C4-2B (cell line): Measurements from ENCODE around the gene LRRFIP1.

Experiments used
- H3K27ac ChIP-seq: fragments of 450-650 bp; 2 replicates; pipeline ENCODE4 v1.5.1; 2017
- ZFX ChIP-seq: fragments of 450-650 bp; IDR thresholded peaks from 2 replicates; pipeline ENCODE4 v1.6.1; 2017
- TF ChIP-seq, protein P1 (sequence below): fragments of 450-650 bp; conservative IDR thresholded peaks from 2 replicates; pipeline ENCODE4 v1.5.1; 2017; ENCODE audit warnings: mild to moderate bottlenecking

Gene LRRFIP1

DNA sequence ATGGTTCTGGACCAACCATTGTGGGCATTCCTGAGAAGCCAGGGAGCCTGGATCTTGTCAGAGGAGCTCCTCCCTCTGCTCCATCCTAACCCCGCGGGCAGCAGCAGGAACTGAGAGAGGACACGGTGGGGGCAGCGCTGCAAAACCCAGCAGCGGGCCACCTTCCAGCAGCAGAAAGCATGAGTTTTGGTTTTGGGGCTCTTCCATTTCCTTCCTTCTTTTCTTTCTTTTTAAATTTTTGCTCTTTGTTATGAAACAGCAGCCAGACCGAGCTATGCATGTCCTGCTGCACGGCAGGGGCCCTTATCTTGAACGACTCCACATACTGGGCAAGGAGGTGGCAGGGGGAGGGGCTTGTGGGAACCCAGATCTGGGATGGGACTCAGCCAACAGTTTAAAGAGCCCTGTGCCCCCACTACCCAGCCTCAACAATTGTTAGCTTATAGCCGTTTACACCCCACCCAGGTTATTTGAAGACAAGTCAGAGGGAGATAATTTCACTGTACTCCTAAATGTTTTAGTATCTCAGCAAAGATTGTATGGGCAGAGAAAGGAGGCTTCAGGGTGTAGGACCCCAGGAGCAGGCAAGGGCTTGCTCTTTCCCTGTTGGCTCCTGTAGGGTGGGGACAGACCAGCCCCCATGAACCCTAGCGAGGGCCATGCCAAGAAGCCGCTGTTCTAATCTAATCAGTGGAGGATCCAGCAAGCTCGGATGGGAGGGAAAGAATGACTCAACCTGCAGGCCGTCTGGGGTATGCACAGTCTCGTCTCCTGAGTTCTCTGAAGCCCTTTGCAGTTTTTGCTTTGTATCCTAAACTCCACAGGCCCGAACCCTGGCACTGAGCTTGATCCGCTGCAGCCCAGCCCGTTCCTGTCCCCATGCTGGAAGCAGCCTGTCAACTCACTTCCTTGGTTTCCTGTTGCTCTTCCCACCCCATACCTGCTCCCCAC, 75.3 kb downstream of the LRRFIP1 start:
- no peak for TF ChIP-seq ZFX
- TF ChIP-seq, protein P1, sequence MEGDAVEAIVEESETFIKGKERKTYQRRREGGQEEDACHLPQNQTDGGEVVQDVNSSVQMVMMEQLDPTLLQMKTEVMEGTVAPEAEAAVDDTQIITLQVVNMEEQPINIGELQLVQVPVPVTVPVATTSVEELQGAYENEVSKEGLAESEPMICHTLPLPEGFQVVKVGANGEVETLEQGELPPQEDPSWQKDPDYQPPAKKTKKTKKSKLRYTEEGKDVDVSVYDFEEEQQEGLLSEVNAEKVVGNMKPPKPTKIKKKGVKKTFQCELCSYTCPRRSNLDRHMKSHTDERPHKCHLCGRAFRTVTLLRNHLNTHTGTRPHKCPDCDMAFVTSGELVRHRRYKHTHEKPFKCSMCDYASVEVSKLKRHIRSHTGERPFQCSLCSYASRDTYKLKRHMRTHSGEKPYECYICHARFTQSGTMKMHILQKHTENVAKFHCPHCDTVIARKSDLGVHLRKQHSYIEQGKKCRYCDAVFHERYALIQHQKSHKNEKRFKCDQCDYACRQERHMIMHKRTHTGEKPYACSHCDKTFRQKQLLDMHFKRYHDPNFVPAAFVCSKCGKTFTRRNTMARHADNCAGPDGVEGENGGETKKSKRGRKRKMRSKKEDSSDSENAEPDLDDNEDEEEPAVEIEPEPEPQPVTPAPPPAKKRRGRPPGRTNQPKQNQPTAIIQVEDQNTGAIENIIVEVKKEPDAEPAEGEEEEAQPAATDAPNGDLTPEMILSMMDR, result no peak
- no peak overlapping the region for H3K27ac ChIP-seq

DNA sequence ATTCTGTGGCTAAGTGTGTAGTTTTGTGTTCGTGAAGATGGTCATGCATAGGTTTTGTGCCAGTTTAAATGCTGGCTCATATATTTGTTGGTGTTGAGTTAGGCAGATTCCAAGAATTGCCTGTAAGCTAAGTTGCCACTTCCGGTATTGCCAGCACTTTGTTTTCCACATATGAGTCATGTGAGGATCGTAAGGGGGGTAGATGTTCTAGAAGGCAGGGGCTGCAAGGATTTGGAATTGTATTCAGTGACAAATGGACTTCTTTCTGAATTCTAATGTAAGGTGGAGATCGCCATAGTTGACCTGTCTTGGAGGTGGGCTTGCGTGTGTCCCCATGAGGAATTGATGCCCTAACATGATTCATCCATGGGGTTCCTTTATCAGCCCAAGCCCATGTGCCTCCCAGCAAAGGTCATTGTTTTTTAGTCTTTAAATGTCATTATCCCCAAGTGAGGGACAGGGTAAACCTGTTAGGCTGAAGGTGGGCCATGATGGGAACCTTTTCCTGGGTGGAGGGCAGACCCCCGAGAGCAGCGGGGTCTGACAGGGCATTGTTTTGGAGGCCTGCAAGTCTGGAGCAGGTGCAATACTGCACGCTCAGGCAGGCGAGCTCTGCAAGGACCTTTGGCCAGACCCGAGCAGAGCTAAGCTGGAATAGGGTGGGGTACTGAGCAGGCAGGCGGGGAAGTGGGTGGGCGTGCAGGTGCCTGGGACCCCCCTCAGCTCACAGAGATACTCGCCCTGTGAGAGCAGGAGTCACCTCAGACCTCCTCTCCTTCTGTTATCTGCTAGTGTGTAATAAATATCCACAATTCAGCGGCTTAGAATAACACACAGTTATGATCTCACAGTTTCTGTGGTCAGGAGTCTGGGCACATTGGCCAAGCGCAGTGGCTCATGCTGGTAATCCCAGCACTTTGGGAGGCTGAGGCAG, 77.4 kb downstream of the LRRFIP1 start:
- TF ChIP-seq, protein P1, result no peak
- TF ChIP-seq ZFX, result no peak
- H3K27ac ChIP-seq, result no peak overlapping the region

DNA sequence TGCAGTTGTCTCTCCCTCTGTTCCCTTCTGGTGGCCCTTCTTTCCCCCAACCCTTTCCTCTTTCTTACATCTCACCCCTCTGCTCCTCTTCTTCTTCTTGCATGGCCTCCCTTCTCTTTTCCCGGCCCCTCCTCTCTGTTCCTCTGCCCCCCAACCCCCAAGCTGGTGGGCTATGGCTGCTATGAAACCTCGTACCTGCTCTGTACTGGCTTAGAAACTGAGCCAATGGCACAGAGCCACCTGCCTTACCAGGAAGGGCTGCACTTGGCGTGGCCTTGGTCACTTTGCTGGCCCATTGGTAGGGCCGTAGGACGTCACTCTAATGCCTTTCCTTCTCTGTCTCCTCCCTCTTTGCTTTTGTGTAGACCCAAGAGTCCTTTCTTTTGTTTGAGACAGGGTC, 78.9 kb downstream of the LRRFIP1 start:
- H3K27ac ChIP-seq, result no peak overlapping the region
- no peak for TF ChIP-seq ZFX
- TF ChIP-seq, protein P1, result no peak

DNA sequence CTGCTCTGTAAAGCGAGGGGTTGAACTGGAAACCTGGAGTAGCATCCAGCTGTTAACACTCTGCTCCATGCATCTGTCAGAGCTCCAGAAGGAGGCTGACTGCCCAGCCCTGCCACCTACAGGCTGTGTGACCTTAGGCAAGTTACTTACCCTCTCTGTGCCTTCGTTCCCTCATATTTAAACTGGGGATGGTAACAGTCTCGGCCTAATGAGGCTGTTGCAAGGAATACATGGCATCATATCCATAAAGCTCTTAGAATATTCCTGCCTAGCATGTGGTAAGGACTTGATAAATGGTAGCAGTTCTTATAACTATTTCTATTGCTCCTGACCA, 80.6 kb downstream of the LRRFIP1 start:
- H3K27ac ChIP-seq, result no peak overlapping the region
- TF ChIP-seq, protein P1, result no peak
- TF ChIP-seq ZFX, result no peak

DNA sequence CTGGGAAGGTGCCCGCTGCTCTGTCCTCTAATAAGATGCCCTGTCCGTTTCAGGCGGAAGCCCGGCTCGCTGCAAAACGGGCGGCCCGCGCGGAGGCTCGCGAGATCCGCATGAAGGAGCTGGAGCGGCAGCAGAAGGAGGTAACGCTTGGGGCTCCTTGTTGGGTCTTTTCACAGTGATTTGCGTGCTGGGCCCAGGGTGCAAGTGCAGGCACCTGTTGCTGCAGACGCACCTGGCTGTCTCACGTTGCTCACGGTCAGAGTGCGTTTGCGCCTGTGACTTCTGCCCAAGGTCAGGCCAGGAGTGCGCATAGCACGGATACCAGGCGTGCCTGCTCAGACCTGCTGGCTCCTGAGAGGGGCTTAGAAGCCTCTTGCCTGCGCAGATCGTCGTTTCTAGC, 81.1 kb downstream of the LRRFIP1 start:
- no peak overlapping the region for H3K27ac ChIP-seq
- TF ChIP-seq ZFX, result no peak
- TF ChIP-seq, protein P1, result no peak

DNA sequence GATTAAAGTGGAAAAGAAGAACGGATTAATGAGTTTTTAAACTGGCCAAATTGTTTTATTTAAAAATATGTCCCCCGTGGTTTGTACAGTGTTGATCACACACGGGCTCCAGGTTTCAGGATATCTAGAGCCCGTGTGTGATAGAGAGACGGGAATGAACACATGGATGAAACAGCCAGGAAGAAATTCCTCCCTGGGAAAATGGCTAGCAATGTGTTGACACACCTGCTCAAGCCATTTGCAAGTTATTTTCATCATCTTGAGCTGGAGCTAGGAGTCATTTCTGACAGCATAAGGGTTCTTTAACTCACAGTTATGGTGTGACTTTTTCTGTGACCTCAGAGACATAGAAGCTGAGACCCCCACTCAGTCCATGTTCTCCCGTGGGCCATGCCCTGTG, 81.6 kb downstream of the LRRFIP1 start:
- no peak overlapping the region for H3K27ac ChIP-seq
- TF ChIP-seq, protein P1, result no peak
- no peak for TF ChIP-seq ZFX
